Tibial nerve (tissue), 4 donors: ENCODE results near the gene ACER2.

Experiments
- EP300 ChIP-seq, 2 donors: sonication (generic); formaldehyde crosslinking; IDR thresholded peaks; one replicate each; pipeline ENCODE4 v1.6.1; 2017; ENCODE audit warnings: antibody characterized with exemption in 2 of 2, mild to moderate bottlenecking in 1 of 2
- TF ChIP-seq, protein P1 (sequence below), 5 experiments: fragments of 200-600 bp in 3 of 5; fragments of 450-650 bp in 2 of 5; sonication (generic) in 3 of 5; IDR thresholded peaks; one replicate each; pipeline ENCODE4 v1.5.1; 2016 to 2019; ENCODE audit warnings: antibody characterized with exemption in 5 of 5, mild to moderate bottlenecking in 3 of 5, moderate library complexity in 2 of 5

DNA sequence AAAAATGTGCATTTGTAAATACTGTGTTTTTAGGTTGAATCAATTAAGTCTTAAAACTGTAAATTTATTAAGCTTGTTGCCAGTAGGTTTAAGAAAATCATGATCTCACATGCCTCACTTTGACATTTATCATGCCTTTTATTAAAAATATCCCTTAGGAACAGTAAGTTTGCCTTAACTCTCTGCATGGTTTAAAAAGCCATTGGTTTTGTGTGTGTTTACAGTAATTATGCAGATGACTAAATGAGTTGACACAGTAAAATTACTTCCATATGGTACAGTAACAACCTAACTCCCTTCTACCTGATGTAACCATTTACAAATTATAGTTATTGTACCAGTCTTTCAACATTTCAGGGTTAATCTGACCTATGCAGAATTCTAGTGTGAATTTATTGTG, 35.3 kb upstream of the ACER2 start:
- TF ChIP-seq, protein P1, sequence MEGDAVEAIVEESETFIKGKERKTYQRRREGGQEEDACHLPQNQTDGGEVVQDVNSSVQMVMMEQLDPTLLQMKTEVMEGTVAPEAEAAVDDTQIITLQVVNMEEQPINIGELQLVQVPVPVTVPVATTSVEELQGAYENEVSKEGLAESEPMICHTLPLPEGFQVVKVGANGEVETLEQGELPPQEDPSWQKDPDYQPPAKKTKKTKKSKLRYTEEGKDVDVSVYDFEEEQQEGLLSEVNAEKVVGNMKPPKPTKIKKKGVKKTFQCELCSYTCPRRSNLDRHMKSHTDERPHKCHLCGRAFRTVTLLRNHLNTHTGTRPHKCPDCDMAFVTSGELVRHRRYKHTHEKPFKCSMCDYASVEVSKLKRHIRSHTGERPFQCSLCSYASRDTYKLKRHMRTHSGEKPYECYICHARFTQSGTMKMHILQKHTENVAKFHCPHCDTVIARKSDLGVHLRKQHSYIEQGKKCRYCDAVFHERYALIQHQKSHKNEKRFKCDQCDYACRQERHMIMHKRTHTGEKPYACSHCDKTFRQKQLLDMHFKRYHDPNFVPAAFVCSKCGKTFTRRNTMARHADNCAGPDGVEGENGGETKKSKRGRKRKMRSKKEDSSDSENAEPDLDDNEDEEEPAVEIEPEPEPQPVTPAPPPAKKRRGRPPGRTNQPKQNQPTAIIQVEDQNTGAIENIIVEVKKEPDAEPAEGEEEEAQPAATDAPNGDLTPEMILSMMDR (IDR thresholded peaks at IDR 0.05), result no peak
- TF ChIP-seq EP300 (IDR thresholded peaks at IDR 0.05), result no peak
